Regular cardiac myocyte (primary cell): ENCODE measurements around the gene PPP1R12A. TPM values are rescaled to one million over a fixed set of nuclear protein-coding genes. Genes with fewer than 3 reads are reported as not detected.

Experiments used
- total RNA-seq: library from RNA; depleted of rRNA; stranded (reverse); fragments of >200 nt; gene quantifications from 2 replicates; pipeline ENCODE4 v1.2.3, GENCODE V29; 2014

PPP1R12A gene
- total RNA-seq: 147 and 155 TPM in 2 replicates

GRCh38 chr12:79935021-79935623, at the start of gene PPP1R12A:
PPP1R12A (minus strand) TSS chr12:79935097; CDS start chr12:79934931, 166 bp downstream.

Other genes starting within 250 kb of the PPP1R12A start
- 33.2 and 57.5 TPM in 2 replicates for gene PAWR, start 244.1 kb downstream of the PPP1R12A start, total RNA-seq
- 0.19 and 0.28 TPM in 2 replicates for gene OTOGL, start 164.4 kb upstream of the PPP1R12A start, total RNA-seq